ENCODE data around the gene ANGPTL1.

The ANGPTL1 gene

GRCh38 chr1:178870944-178871343, at the start of gene ANGPTL1:
TSS of gene ANGPTL1 (minus strand) at chr1:178871077. CDS start at chr1:178865776, 5,301 bp downstream.
- DNase-seq: no peak
- Histone ChIP-seq H3K27me3 (replicated peaks; ENCODE audit: insufficient read depth, low read length) (no peaks in the 10 kb centered on the region), H3K9me3 (replicated peaks; ENCODE audit: insufficient read depth, low read length) (no peaks in the 10 kb centered on the region), H3K4me2 (ENCODE audit: low read depth, low read length) (no peak within 1 kb of the TSS), H4K20me1 (ENCODE audit: insufficient read depth, low read length) (no peaks in the 10 kb centered on the region), H3K4me1 (ENCODE audit: low read length) (no peaks in the 10 kb centered on the region), H2AFZ (ENCODE audit: low read length) (no peak within 1 kb of the TSS), H3K36me3 (replicated peaks; ENCODE audit: insufficient read depth, low read length) (no peaks in the 10 kb centered on the region), H3K4me3 (ENCODE audit: low read length) (no peak within 1 kb of the TSS), H3K27ac (ENCODE audit: low read length) (no peak within 1 kb of the TSS), H3F3A (ENCODE audit: insufficient read depth, low read length) (no peaks in the 10 kb centered on the region), H3K9me2 (replicated peaks; ENCODE audit: insufficient read depth, low read length) (no peaks in the 10 kb centered on the region), H3K79me2 (ENCODE audit: low read length) (no peaks in the 10 kb centered on the region), H3K9ac (ENCODE audit: low read length) (no peak within 1 kb of the TSS)
- TF ChIP-seq EZH2phosphoT487 (IDR thresholded peaks at IDR 0.05; ENCODE audit: low read length) (no peak), EZH2 (optimal IDR thresholded peaks at IDR 0.05; ENCODE audit: low read depth, low read length) (no peak)
- TF ChIP-seq, protein P1, sequence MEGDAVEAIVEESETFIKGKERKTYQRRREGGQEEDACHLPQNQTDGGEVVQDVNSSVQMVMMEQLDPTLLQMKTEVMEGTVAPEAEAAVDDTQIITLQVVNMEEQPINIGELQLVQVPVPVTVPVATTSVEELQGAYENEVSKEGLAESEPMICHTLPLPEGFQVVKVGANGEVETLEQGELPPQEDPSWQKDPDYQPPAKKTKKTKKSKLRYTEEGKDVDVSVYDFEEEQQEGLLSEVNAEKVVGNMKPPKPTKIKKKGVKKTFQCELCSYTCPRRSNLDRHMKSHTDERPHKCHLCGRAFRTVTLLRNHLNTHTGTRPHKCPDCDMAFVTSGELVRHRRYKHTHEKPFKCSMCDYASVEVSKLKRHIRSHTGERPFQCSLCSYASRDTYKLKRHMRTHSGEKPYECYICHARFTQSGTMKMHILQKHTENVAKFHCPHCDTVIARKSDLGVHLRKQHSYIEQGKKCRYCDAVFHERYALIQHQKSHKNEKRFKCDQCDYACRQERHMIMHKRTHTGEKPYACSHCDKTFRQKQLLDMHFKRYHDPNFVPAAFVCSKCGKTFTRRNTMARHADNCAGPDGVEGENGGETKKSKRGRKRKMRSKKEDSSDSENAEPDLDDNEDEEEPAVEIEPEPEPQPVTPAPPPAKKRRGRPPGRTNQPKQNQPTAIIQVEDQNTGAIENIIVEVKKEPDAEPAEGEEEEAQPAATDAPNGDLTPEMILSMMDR (IDR thresholded peaks at IDR 0.05; ENCODE audit: low read length): no peak

DNA sequence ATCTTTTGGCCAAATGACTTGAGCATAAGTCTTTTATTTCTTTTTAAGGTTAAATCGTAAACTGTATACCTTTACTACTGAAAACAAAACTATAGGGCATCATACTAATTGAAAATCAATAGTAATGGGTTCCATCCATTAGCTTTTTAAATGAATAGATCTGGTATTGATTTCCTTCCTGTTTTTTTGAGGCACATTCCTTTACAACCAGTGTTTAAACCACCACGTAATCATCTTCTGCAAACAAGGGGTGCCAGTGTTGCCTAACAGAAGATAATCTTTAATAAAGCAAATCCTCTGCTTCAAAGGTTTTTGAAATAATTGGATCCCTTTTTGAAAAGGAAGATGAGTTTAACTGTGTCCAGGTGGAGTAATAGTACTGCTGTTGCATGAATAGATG, 48.7 kb upstream of the ANGPTL1 start:
- DNase-seq: no peak
- peaks cover 5% of the 10 kb centered on the region for H3K4me1 ChIP-seq (ENCODE audit: low read length)
- H3K9ac ChIP-seq (ENCODE audit: low read length): no peak overlapping the region
- H3K36me3 ChIP-seq (replicated peaks; ENCODE audit: insufficient read depth, low read length): no peaks in the 10 kb centered on the region
- no peak overlapping the region for H3K4me2 ChIP-seq (ENCODE audit: low read depth, low read length)
- peaks cover 18% of the 10 kb centered on the region for H3K27me3 ChIP-seq (replicated peaks; ENCODE audit: insufficient read depth, low read length)
- H3K79me2 ChIP-seq (ENCODE audit: low read length): no peaks in the 10 kb centered on the region
- H3K9me2 ChIP-seq (replicated peaks; ENCODE audit: insufficient read depth, low read length): no peaks in the 10 kb centered on the region
- no peak overlapping the region for H3K27ac ChIP-seq (ENCODE audit: low read length)
- H4K20me1 ChIP-seq (ENCODE audit: insufficient read depth, low read length): 0 out of 2 replicates have a peak, but pooled peaks cover 3% of the 10 kb centered on the region
- H2AFZ ChIP-seq (ENCODE audit: low read length): no peak overlapping the region
- no peaks in the 10 kb centered on the region for H3K9me3 ChIP-seq (replicated peaks; ENCODE audit: insufficient read depth, low read length)
- H3F3A ChIP-seq (ENCODE audit: insufficient read depth, low read length): 0 out of 2 replicates have a peak, but pooled peaks cover 4% of the 10 kb centered on the region
- no peak overlapping the region for H3K4me3 ChIP-seq (ENCODE audit: low read length)
- TF ChIP-seq, protein P1 (IDR thresholded peaks at IDR 0.05; ENCODE audit: low read length): no peak
- TF ChIP-seq EZH2 (optimal IDR thresholded peaks at IDR 0.05; ENCODE audit: low read depth, low read length): no peak
- TF ChIP-seq EZH2phosphoT487 (IDR thresholded peaks at IDR 0.05; ENCODE audit: low read length): no peak

DNA sequence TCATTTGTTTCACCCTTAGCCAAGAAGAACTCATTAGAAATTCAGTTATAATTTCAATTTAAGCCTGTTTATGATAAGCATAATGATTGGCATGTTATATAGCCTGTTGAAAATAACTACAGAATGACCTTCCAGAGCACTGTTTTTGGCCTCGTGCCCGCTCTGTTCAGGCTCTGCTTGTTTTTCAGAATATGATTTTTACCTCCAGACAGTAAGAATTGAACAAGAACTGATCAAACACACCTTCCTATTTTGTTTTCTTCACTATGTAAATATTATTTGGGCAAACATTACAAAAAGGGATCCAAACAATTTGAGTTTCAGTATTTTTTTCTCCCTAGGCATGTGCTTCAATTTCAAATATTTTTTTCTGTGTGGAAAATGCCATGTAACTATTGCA, 48.1 kb upstream of the ANGPTL1 start:
- Histone ChIP-seq H3K27ac (ENCODE audit: low read length) (no peak overlapping the region), H3K36me3 (replicated peaks; ENCODE audit: insufficient read depth, low read length) (no peaks in the 10 kb centered on the region), H3K4me2 (ENCODE audit: low read depth, low read length) (no peak overlapping the region), H3K4me3 (ENCODE audit: low read length) (no peak overlapping the region), H3K9ac (ENCODE audit: low read length) (no peak overlapping the region), H4K20me1 (ENCODE audit: insufficient read depth, low read length) (0 out of 2 replicates have a peak, but pooled peaks cover 3% of the 10 kb centered on the region), H3F3A (ENCODE audit: insufficient read depth, low read length) (0 out of 2 replicates have a peak, but pooled peaks cover 8% of the 10 kb centered on the region), H3K9me3 (replicated peaks; ENCODE audit: insufficient read depth, low read length) (no peaks in the 10 kb centered on the region), H3K9me2 (replicated peaks; ENCODE audit: insufficient read depth, low read length) (no peaks in the 10 kb centered on the region), H3K27me3 (replicated peaks; ENCODE audit: insufficient read depth, low read length) (peaks cover 18% of the 10 kb centered on the region), H3K79me2 (ENCODE audit: low read length) (no peaks in the 10 kb centered on the region), H3K4me1 (ENCODE audit: low read length) (peaks cover 9% of the 10 kb centered on the region), H2AFZ (ENCODE audit: low read length) (no peak overlapping the region)
- TF ChIP-seq EZH2 (optimal IDR thresholded peaks at IDR 0.05; ENCODE audit: low read depth, low read length) (no peak), EZH2phosphoT487 (IDR thresholded peaks at IDR 0.05; ENCODE audit: low read length) (no peak)
- TF ChIP-seq, protein P1 (IDR thresholded peaks at IDR 0.05; ENCODE audit: low read length): no peak
- DNase-seq: no peak

Measured in MM.1S (cell line).